Measurements from ENCODE around the gene CPA5. TPM values are rescaled to one million over a fixed set of nuclear protein-coding genes. Genes with fewer than 3 reads are reported as not detected.

The CPA5 gene, protein sequence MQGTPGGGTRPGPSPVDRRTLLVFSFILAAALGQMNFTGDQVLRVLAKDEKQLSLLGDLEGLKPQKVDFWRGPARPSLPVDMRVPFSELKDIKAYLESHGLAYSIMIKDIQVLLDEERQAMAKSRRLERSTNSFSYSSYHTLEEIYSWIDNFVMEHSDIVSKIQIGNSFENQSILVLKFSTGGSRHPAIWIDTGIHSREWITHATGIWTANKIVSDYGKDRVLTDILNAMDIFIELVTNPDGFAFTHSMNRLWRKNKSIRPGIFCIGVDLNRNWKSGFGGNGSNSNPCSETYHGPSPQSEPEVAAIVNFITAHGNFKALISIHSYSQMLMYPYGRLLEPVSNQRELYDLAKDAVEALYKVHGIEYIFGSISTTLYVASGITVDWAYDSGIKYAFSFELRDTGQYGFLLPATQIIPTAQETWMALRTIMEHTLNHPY
- not detected for total RNA-seq

DNA sequence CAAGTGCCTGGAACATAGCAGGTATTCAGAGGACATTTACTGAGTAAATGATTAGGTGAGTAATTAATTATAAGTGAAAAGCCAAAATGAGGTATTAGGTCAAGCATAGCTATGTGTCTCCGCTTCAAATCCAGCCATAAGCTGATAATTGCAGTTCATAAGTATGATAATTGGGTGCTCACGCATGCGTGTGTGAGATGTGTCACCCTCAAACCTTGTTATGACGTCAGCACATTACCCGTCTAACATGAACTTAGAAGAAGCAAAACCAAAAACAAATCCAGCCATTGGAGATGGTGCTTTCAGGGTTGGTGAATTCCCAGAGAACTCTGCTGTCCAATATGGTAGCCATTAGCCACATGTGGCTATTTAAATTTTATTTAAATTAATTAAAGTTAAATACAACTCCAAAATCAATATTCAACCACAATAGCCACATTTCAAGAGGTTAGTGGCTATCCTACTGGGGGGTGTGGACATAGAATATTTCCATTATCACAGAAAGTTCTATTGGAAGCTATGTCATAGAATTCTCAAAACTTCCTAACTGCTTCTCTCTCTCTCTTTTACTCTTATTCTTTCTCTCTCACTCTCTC is at the start of gene CPA5:
Gene CPA5 (plus strand): TSS at position 546 of the 596 bp plus-strand sequence. CDS start 1,670 bp downstream, outside the sequence.
- Mint-ChIP-seq H3K27ac (no peak within 1 kb of the TSS), H3K9me3 (no peaks in the 10 kb centered on the region), H3K27me3 (peaks cover 6 to 14% of the 10 kb centered on the region in 2 donors), H3K36me3 (no peaks in the 10 kb centered on the region), H3K4me3 (no peak within 1 kb of the TSS), H3K4me1 (ENCODE audit: low read depth in 2 of 2) (no peaks in the 10 kb centered on the region)
- DNase-seq (ENCODE audit: low spot score): no peak
- no peak for ATAC-seq

DNA sequence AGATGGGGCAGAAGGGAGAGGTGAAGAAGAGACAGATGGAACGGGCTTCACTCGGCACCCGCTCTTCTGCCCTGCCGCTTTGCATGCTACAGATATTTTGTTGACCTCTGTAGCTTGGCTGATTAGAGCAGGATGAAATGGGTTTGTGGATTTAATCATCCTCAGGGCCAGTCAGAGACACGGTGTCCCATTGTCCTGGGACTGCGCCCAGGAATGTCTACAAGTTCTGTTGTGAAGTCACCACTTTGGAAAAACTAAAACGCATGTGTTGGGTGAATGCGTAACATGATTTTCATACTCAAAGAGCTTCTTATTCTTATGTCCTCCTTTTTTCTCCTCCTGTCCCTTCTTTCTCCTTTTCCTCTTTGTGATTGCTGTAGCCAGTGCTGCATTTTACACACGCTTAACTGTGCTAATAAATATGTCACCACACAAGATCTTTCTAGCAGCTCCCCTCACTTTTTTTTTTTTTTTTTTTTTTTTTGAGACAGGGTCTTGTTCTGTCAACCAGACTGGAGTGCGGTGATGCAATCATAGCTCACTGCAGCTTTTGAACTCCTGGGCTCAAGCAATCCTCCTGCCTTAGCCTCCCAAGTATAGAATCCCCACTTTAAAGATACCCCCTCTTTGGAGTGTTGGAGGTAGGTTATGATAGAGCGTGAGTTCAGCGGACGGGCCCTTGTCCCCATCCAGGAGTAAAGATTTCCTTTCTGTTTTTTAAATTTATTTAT is 48.2 kb upstream of the CPA5 start:
- Mint-ChIP-seq H3K9me3 (no peaks in the 10 kb centered on the region), H3K4me1 (ENCODE audit: low read depth in 2 of 2) (no peaks in the 10 kb centered on the region), H3K27me3 (peaks cover 6 to 7% of the 10 kb centered on the region in 2 donors), H3K27ac (no peak overlapping the region), H3K4me3 (no peak overlapping the region), H3K36me3 (no peaks in the 10 kb centered on the region)
- DNase-seq (ENCODE audit: low spot score): no peak
- no peak for ATAC-seq

DNA sequence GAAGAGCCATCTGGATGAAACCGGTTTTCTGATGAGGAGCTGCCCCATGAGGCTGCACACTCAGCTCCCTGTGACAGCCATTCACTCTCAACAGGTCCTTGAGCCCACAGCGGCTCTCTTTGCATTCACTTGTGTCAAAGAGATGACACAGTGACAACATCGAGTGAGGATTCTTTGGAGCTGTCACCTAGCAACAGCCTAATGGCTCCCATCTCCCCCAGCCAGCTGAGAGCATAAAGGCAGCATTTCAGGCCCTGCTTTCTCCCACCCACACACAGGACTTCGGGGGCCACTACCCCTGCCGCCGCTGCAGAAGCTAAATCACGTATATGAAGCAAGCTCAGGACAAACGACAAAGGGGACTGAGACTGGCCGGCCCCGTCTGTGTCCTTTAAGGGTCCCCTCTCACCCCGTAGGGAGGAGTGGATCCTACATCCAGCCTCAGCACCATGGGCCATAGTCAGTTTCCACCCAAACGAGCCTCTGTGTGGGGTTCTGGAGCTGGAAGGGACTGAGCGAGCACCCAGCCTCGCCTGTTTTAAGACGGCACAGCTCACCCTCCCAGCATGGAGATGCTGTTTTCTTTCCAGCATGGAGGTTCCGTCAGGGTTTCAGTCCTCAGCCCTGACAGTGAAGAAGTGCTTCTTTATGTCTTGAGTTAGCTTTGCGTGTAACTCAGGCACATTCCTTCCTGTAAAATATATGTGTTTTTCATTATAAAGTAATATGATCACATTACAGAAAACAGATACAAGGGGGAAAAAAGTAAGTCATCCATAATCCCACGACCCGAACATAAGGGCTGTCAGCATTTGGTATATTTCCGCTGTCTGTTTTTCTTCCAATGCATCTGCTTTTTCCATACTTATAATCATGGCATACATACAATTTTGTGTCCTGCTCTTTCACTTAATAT is 46.7 kb upstream of the CPA5 start:
- Mint-ChIP-seq H3K27ac (no peak overlapping the region), H3K4me3 (no peak overlapping the region), H3K27me3 (peaks cover 7 to 8% of the 10 kb centered on the region in 2 donors), H3K4me1 (ENCODE audit: low read depth in 2 of 2) (no peaks in the 10 kb centered on the region), H3K9me3 (no peaks in the 10 kb centered on the region), H3K36me3 (no peaks in the 10 kb centered on the region)
- ATAC-seq (no peak), DNase-seq (ENCODE audit: low spot score) (no peak)

DNA sequence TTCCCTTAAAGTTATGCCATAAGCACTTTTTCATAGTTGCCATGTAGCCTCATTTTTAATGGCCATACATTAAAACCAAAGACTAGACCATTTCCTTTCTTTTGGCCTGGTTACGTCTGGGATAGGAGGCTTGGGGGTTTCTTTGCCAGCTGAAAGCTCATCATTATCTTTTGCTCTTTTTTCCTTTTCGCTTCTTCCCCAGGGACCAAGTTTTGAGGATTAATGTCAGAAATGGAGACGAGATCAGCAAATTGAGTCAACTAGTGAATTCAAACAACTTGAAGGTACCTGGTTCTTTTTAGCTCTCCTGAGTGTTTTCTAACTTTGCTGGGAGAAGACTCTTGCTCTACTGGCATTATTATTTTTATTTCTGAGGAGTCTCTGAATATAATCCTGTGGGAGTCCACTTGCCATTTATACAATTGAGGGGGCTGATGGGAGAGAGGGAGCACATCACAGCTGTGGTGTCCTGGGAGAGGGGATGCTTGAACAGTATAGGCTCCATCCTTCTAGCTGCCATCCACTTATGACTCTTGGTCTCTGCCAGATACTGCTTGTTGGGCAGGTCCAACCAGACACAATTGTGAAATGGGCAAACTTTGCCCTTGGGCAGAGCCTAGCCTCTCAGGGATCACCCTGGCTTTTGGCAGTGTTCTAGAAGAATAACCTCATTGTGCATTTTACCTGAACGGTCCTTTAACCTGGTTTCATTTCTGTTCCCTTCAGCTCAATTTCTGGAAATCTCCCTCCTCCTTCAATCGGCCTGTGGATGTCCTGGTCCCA is 45.9 kb upstream of the CPA5 start:
- Mint-ChIP-seq H3K4me1 (ENCODE audit: low read depth in 2 of 2) (no peaks in the 10 kb centered on the region), H3K27ac (no peak overlapping the region), H3K4me3 (no peak overlapping the region), H3K27me3 (peaks cover 7 to 8% of the 10 kb centered on the region in 2 donors), H3K9me3 (no peaks in the 10 kb centered on the region), H3K36me3 (no peaks in the 10 kb centered on the region)
- DNase-seq (ENCODE audit: low spot score) (no peak), ATAC-seq (no peak)

DNA sequence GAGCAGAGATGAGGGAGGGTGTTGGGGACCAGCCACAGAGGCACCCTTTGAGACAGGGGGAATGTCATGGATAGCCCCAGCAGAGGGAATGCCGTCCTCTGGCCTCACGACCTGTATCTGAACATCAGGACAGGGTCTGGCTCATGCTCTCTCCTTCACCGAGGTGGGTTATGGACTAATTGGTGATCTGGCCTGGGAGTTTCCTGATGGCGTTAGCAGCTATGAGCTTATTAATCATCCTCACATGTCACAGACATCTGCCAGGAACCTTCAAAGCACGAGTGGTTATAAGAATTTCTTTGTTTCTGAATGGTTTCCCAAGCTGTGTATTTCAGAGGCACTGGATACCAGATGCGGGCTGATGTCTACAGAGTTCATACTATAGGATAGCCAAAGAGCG is 44.8 kb upstream of the CPA5 start:
- H3K4me3 Mint-ChIP-seq: no peak overlapping the region
- no peaks in the 10 kb centered on the region for H3K36me3 Mint-ChIP-seq
- no peak for DNase-seq (ENCODE audit: low spot score)
- H3K4me1 Mint-ChIP-seq (ENCODE audit: low read depth in 2 of 2): no peaks in the 10 kb centered on the region
- H3K27ac Mint-ChIP-seq: no peak overlapping the region
- ATAC-seq: no peak
- H3K9me3 Mint-ChIP-seq: no peaks in the 10 kb centered on the region
- H3K27me3 Mint-ChIP-seq: peaks cover 10 to 11% of the 10 kb centered on the region in 2 donors

DNA sequence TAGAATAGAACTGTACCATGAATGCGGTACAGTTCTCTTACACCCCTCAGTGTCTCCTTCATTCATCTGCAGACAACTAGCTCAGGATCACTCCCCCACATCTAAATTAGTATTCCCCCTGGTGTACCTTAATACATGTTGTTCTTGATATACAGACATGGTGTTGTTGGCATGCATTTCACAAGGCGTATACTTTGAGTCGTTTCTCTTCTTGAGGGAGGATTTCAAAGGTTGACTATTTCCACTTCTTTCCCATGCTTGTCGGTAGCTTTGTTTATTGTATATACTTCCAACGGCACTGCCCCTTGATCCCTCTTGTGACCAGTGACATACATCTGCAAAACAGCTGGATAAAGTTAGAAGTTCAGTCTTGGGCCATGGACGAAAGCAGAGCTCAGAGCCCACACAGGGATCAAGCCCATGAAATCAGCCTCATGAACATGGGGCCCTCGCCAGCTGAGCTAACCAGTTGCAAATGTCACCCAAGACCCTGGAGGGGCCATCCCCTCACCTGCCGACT is 43.1 kb upstream of the CPA5 start:
- H3K36me3 Mint-ChIP-seq: no peaks in the 10 kb centered on the region
- no peak overlapping the region for H3K27ac Mint-ChIP-seq
- no peak overlapping the region for H3K4me3 Mint-ChIP-seq
- ATAC-seq (no peak), DNase-seq (ENCODE audit: low spot score) (no peak)
- peaks cover 10 to 13% of the 10 kb centered on the region in 2 donors for H3K27me3 Mint-ChIP-seq
- no peaks in the 10 kb centered on the region for H3K4me1 Mint-ChIP-seq (ENCODE audit: low read depth in 2 of 2)
- H3K9me3 Mint-ChIP-seq: no peaks in the 10 kb centered on the region

DNA sequence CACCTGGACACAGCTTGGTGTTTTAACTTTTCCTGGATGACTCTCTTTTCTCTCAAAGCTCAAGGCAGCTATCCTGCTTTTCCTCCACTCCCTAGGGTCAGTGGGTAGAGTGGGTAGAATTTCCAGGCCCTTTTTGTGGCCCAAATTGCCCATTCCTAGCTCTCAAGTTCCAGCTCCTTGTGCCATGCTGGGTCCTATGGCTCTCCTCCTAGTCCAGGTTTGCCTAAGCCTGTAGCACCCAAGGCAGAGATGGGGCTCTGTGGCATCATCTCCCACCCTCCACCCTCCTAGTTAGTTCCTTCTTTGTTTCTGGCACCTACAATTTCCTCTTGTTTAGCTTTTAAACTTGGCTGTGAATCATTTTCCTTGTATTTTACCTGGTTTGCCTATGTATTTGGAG is 42.0 kb upstream of the CPA5 start:
- Mint-ChIP-seq H3K27ac (no peak overlapping the region), H3K27me3 (peaks cover 10 to 13% of the 10 kb centered on the region in 2 donors), H3K9me3 (no peaks in the 10 kb centered on the region), H3K4me3 (no peak overlapping the region), H3K36me3 (no peaks in the 10 kb centered on the region), H3K4me1 (ENCODE audit: low read depth in 2 of 2) (no peaks in the 10 kb centered on the region)
- ATAC-seq: no peak
- no peak for DNase-seq (ENCODE audit: low spot score)

DNA sequence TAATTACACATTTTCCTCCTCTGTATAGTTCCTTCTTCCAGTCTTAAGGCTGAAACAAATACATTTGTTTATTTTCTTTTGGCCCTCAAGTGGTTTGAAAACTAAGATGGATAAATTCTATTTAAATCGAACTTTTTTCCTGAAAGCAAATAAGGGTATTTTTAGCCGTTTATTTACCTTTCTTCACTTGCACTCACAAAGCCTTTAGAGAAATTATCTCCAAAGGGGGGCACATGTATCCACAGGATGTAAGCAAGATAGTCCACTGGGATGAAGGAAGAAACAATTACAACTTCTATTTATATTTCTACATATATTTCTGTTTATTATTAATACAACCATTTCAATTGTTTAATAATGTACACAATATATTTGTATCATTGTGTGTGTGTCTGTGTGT is 41.5 kb upstream of the CPA5 start:
- H3K4me3 Mint-ChIP-seq: no peak overlapping the region
- DNase-seq (ENCODE audit: low spot score): no peak
- H3K9me3 Mint-ChIP-seq: no peaks in the 10 kb centered on the region
- no peaks in the 10 kb centered on the region for H3K4me1 Mint-ChIP-seq (ENCODE audit: low read depth in 2 of 2)
- no peaks in the 10 kb centered on the region for H3K36me3 Mint-ChIP-seq
- no peak overlapping the region for H3K27ac Mint-ChIP-seq
- ATAC-seq: no peak
- peaks cover 10 to 13% of the 10 kb centered on the region in 2 donors for H3K27me3 Mint-ChIP-seq

DNA sequence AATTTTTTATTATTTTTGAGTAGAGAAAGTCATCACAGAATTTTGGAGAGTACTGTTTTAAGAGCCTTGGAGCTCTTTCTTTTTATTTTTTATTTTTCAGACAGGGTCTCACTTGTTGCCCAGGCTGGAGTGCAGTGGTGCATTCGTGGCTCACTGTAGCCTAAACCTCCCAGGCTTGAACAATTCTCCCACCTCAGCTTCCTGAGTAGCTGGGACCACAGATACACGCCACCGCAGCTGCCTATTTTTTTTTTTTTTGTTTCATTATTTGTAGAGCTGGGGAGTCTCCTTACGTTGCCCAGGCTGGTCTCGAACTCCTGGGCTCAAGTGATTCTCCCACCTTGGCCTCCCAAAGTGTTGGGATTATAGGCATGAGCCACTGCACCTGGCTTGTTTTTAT is 41.1 kb upstream of the CPA5 start:
- Mint-ChIP-seq H3K4me1 (ENCODE audit: low read depth in 2 of 2) (no peaks in the 10 kb centered on the region), H3K9me3 (no peaks in the 10 kb centered on the region), H3K27me3 (peaks cover 10 to 13% of the 10 kb centered on the region in 2 donors), H3K27ac (no peak overlapping the region), H3K4me3 (no peak overlapping the region), H3K36me3 (no peaks in the 10 kb centered on the region)
- ATAC-seq (no peak), DNase-seq (ENCODE audit: low spot score) (no peak)

DNA sequence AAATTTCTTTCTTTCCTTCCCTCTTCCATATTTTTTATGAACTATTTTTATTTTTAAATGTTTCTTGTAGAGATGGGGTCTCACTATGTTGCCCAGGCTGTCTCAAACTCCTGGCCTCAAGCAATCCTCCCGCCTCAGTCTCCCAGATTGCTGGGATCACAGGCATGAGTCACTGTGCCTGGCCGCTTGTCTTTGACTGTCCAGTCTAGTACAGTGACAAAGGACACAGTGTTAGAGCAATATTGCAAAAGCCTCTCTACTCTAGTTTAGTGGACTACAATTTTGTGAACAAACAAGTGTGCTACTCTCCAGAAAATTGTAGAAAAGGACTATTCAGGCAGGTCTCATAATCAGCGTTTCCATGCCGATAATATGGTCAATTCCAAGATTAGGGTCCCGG is 40.6 kb upstream of the CPA5 start:
- DNase-seq (ENCODE audit: low spot score): no peak

DNA sequence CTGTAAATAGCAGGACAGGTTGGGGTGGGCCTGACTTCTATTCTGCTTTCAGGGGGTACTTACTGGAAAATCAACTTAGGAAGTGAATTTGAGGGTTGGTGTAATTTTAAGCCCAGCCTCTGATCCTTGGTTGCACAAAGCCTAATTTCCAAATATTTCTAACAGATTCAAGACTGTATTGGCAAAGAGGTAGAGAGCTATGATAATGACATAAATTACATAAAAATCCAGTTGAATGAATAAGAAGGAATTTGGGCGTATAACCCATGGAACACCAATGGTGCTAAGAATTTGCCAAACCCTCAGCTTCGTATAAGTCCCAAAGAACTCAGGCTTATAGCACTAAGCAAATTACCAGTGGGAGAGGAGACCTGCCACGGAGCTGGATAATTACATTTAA is 39.7 kb upstream of the CPA5 start:
- Mint-ChIP-seq H3K4me1 (ENCODE audit: low read depth in 2 of 2) (no peaks in the 10 kb centered on the region), H3K27me3 (peaks cover 10 to 13% of the 10 kb centered on the region in 2 donors), H3K27ac (no peak overlapping the region), H3K9me3 (no peaks in the 10 kb centered on the region), H3K36me3 (no peaks in the 10 kb centered on the region), H3K4me3 (no peak overlapping the region)
- ATAC-seq: no peak
- DNase-seq (ENCODE audit: low spot score): no peak

More for the DNA sequence above, 40.6 kb upstream of the CPA5 start:
- Mint-ChIP-seq H3K27ac (no peak overlapping the region), H3K4me1 (ENCODE audit: low read depth in 2 of 2) (no peaks in the 10 kb centered on the region), H3K27me3 (peaks cover 10 to 13% of the 10 kb centered on the region in 2 donors), H3K36me3 (no peaks in the 10 kb centered on the region), H3K4me3 (no peak overlapping the region), H3K9me3 (no peaks in the 10 kb centered on the region)
- no peak for ATAC-seq

DNA sequence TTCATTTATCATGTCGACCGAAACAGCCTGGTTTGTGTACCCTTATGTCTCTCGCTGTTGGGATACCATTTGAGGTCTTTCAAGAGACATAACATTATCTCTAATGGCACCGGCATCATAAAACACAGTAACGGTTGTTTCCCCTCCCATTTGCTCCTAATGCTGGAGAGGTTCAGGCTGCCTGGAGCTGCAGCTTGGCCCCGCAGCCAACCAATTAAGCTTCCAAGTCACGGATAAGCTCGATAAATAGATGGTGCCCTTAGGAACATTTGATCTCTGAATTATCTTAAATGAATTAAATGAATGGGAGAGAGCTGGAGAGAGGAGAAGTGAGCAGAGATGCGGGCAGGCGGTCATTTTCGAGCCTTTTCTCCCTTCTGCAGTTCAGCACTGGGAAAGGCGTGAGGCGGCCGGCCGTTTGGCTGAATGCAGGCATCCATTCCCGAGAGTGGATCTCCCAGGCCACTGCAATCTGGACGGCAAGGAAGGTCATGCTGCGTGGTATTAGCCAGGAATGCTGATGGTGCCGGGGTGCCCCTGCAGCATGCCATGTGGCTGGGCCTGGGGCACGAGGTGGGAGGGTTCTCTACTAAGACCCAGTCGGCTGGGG is 39.1 kb upstream of the CPA5 start:
- Mint-ChIP-seq H3K4me1 (ENCODE audit: low read depth in 2 of 2) (no peaks in the 10 kb centered on the region), H3K9me3 (no peaks in the 10 kb centered on the region), H3K27ac (no peak overlapping the region)

More for the DNA sequence above, 39.1 kb upstream of the CPA5 start:
- Mint-ChIP-seq H3K27me3 (peaks cover 10 to 13% of the 10 kb centered on the region in 2 donors), H3K4me3 (no peak overlapping the region), H3K36me3 (no peaks in the 10 kb centered on the region)
- DNase-seq (ENCODE audit: low spot score): no peak
- ATAC-seq: no peak
